HG02973 (cell line): ENCODE data around the gene PICK1.

Experiments
- ATAC-seq: cut with Tn5 transposase; IDR thresholded peaks from one replicate; pipeline ENCODE4 v1.9.1; 2021; ENCODE audit warnings: moderate library complexity; ENCODE audit not compliant: unreplicated experiment

PICK1 gene

GRCh38 chr22:38056969-38057891 lies at the start of gene PICK1:
TSS of gene PICK1 (plus strand) at chr22:38057404. CDS start at chr22:38057810, 406 bp downstream.
- peak; percentile 49 for ATAC-seq

- no peak for ATAC-seq
Measured at GRCh38 chr22:38009000-38009806, 48.0 kb upstream of the PICK1 start.

- ATAC-seq = no peak
Measured at GRCh38 chr22:38012604-38013072, 44.6 kb upstream of the PICK1 start.

GRCh38 chr22:38014083-38014482 lies 43.1 kb upstream of the PICK1 start:
- ATAC-seq = no peak

GRCh38 chr22:38016182-38017151 lies 40.7 kb upstream of the PICK1 start:
- no peak for ATAC-seq

GRCh38 chr22:38017272-38017920 lies 39.8 kb upstream of the PICK1 start:
- no peak for ATAC-seq

- ATAC-seq = no peak
Measured at GRCh38 chr22:38017939-38018885, 39.0 kb upstream of the PICK1 start.

GRCh38 chr22:38018938-38019827 lies 38.0 kb upstream of the PICK1 start:
- no peak for ATAC-seq

GRCh38 chr22:38021206-38021605 lies 36.0 kb upstream of the PICK1 start:
- ATAC-seq = no peak

GRCh38 chr22:38023045-38023444 lies 34.2 kb upstream of the PICK1 start:
- ATAC-seq = no peak

GRCh38 chr22:38025514-38025913 lies 31.7 kb upstream of the PICK1 start:
- ATAC-seq = no peak

- ATAC-seq = no peak
Measured at GRCh38 chr22:38026130-38027111, 30.8 kb upstream of the PICK1 start.

GRCh38 chr22:38027487-38027886 lies 29.7 kb upstream of the PICK1 start:
- ATAC-seq = no peak

- no peak for ATAC-seq
Measured at GRCh38 chr22:38028344-38029130, 28.7 kb upstream of the PICK1 start.

- no peak for ATAC-seq
Measured at GRCh38 chr22:38029370-38029769, 27.8 kb upstream of the PICK1 start.

GRCh38 chr22:38029901-38030300 lies 27.3 kb upstream of the PICK1 start:
- no peak for ATAC-seq
